Measurements from ENCODE around the gene OTX1. TPM values are rescaled to one million over a fixed set of nuclear protein-coding genes. Genes with fewer than 3 reads are reported as not detected.

The OTX1 gene
- total and polyA plus RNA-seq, 11 donors, result 0.15 TPM; not detected in 10

DNA sequence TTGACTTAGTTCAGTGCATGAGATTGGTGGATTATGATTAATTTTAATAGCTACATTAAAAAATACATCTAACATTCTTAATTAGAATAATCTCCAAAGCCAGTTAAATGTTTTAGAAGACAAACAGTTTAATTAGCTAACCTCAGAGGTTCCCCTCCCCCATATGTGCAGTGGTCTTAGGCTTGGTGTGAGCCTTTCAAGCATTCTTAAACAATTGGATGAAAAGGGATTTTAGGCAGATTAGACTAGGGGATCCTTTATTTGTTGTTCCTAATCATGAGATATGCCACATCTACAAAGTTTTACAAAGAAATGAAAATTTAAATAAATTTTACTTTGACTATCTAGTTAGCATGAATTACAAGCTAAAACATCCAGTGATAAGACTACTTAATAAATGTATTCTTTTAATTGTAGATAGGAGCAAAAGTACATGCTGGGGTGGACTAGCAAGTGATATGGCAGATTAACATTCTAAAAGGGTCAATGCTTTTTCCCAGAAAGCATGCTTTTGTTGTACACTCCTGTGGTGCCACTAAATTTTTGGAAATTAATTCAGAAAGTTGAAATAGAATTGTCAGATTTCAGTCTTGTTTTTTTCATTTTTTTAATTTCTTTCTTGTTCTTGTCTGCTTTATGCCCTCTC, 42.7 kb upstream of the OTX1 start:
- TF ChIP-seq, protein P1, sequence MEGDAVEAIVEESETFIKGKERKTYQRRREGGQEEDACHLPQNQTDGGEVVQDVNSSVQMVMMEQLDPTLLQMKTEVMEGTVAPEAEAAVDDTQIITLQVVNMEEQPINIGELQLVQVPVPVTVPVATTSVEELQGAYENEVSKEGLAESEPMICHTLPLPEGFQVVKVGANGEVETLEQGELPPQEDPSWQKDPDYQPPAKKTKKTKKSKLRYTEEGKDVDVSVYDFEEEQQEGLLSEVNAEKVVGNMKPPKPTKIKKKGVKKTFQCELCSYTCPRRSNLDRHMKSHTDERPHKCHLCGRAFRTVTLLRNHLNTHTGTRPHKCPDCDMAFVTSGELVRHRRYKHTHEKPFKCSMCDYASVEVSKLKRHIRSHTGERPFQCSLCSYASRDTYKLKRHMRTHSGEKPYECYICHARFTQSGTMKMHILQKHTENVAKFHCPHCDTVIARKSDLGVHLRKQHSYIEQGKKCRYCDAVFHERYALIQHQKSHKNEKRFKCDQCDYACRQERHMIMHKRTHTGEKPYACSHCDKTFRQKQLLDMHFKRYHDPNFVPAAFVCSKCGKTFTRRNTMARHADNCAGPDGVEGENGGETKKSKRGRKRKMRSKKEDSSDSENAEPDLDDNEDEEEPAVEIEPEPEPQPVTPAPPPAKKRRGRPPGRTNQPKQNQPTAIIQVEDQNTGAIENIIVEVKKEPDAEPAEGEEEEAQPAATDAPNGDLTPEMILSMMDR (IDR thresholded peaks at IDR 0.05), result no peak
- no peak for TF ChIP-seq POLR2A (IDR thresholded peaks at IDR 0.05)
- Histone ChIP-seq H3K27me3 (no peaks in the 10 kb centered on the region), H3K4me1 (no peaks in the 10 kb centered on the region), H3K4me3 (no peak overlapping the region), H3K27ac (no peak overlapping the region), H3K36me3 (peaks cover 0 to 21% (median 0%) of the 10 kb centered on the region in 9 donors), H3K9me3 (no peaks in the 10 kb centered on the region)
- intact Hi-C loops (cut with DNase I), result no loop called here
- no peak for ATAC-seq
- no peak for DNase-seq

DNA sequence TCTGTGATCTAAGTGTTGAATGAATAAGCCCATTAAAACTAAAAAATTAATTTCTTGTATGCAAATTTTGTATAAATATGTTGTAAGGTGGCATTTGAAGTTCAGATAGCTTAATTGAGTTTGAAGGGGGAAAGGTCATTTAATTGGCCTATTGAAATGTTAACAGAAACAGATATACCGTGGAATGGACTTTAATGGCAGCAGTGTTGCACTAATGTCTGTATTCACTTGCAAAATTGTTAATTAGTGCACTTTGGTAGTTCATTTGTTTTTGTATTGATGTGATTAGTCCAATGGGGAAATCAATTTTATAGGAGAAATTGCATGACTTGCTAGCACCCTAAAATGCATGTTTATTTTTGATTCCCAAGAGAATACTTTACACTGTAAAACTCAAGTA, 41.8 kb upstream of the OTX1 start:
- Histone ChIP-seq H3K36me3 (peaks cover 0 to 30% (median 0%) of the 10 kb centered on the region in 9 donors), H3K4me1 (no peaks in the 10 kb centered on the region), H3K27me3 (no peaks in the 10 kb centered on the region), H3K4me3 (no peak overlapping the region), H3K27ac (no peak overlapping the region), H3K9me3 (no peaks in the 10 kb centered on the region)
- intact Hi-C loops (cut with DNase I), result no loop called here
- TF ChIP-seq, protein P1 (IDR thresholded peaks at IDR 0.05), result no peak
- no peak for TF ChIP-seq POLR2A (IDR thresholded peaks at IDR 0.05)
- no peak for ATAC-seq
- WGBS, 4 donors, result 91 to 95% (median 94%) methylated on average over 1 of the region's 1 CpG
- no peak for DNase-seq

GRCh38 chr2:63009490-63009889, 41.1 kb upstream of the OTX1 start:
- Histone ChIP-seq H3K27ac (no peak overlapping the region), H3K4me1 (no peaks in the 10 kb centered on the region), H3K9me3 (no peaks in the 10 kb centered on the region), H3K4me3 (no peak overlapping the region), H3K36me3 (peaks cover 0 to 36% (median 0%) of the 10 kb centered on the region in 9 donors), H3K27me3 (no peaks in the 10 kb centered on the region)
- DNase-seq (no peak), ATAC-seq (no peak)
- intact Hi-C loops (cut with DNase I), result no loop called here
- TF ChIP-seq, protein P1 (IDR thresholded peaks at IDR 0.05), result no peak
- no peak for TF ChIP-seq POLR2A (IDR thresholded peaks at IDR 0.05)

DNA sequence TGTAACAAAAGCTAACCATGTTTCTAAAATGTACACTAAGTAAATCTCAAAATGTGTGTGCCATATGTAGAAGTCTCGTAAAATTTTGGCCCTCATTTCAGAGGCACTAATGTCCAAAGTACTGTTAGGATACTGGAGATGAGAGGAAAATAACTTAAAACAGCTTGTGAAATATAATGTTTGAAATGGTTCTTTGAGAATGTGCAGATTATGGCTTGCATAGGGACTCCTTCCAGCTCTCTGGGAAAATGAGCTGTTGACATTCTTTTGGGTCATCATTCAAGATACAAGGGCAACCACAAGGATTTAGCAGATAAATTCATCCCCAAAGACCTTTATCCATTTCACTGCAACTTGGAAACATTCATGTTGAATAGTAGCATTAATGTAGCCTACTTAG, 38.1 kb upstream of the OTX1 start:
- Histone ChIP-seq H3K4me1 (no peaks in the 10 kb centered on the region), H3K27ac (no peak overlapping the region), H3K9me3 (no peaks in the 10 kb centered on the region), H3K27me3 (no peaks in the 10 kb centered on the region), H3K4me3 (no peak overlapping the region), H3K36me3 (peaks cover 0 to 45% (median 0%) of the 10 kb centered on the region in 9 donors)
- WGBS, 4 donors, result 97 to 100% (median 98%) methylated on average over 1 of the region's 1 CpG
- DNase-seq (no peak), ATAC-seq (no peak)
- intact Hi-C loops (cut with DNase I), result no loop called here
- TF ChIP-seq, protein P1 (IDR thresholded peaks at IDR 0.05), result no peak
- TF ChIP-seq POLR2A (IDR thresholded peaks at IDR 0.05), result no peak

Measured in heart left ventricle (tissue), 16 donors.